ENCODE data around the gene TTK.

GRCh38 chr6:80009531-80009930 is 5.1 kb downstream of the TTK start:
- TF ChIP-seq CTCF (IDR thresholded peaks at IDR 0.05) (no peak), POLR2A (IDR thresholded peaks at IDR 0.05) (no peak), EP300 (IDR thresholded peaks at IDR 0.05; ENCODE audit: low read depth) (no peak), POLR2AphosphoS5 (IDR thresholded peaks at IDR 0.05) (no peak)
